HCT116 (cell line): ENCODE results near the gene DBNL. TPM values are rescaled to one million over a fixed set of nuclear protein-coding genes. Genes with fewer than 3 reads are reported as not detected.

Source experiments
- ATAC-seq: fragments of 200-7000 bp; cut with Tn5 transposase; 2 replicates; pipeline ENCODE4 v1.9.1; 2020; ENCODE audit warnings: mild to moderate bottlenecking, moderate library complexity
- BruUV-seq: library from RNA; stranded (reverse); fragments of 400-500 nt; replicated peaks from 2 replicates; lab custom pipeline; 2021; lab: Mats Ljungman, UMichigan
- CTCF ChIA-PET: fragments of 300-600 bp; sonication (Branson Sonifier 250); formaldehyde crosslinking; loops from one replicate; lab custom pipeline; 2021; ENCODE audit warnings: antibody characterized with exemption; lab: Charles Lee
- POLR2A ChIA-PET: fragments of 300-600, 350-600 bp; sonication (Branson Sonifier 250); formaldehyde crosslinking; loops from one replicate; lab custom pipeline; 2021; ENCODE audit warnings: antibody characterized with exemption; lab: Charles Lee
- RAD21 ChIA-PET, 2 experiments: fragments of 300-600 bp; sonication (Branson Sonifier 250); formaldehyde crosslinking; loops; one replicate each; lab custom pipeline; 2023; ENCODE audit warnings: low total read pairs in 2 of 2; ENCODE audit not compliant: uncharacterized antibody in 2 of 2, unreplicated experiment in 2 of 2, low non-redundant PET in 1 of 2; lab: Charles Lee
- DNase-seq: peaks from one replicate; pipeline ENCODE4 v3.0.0-alpha.2; 2010; ENCODE audit warnings: low read depth, low spot score
- H2AFZ ChIP-seq: fragments of 200-600 bp; shearing (Covaris generic), sonication (generic); 2 replicates; pipeline ENCODE4 v1.6.1; 2017; ENCODE audit warnings: low read depth, mixed run types, mixed read lengths, antibody characterized with exemption, low read length; ENCODE audit not compliant: poor library complexity, severe bottlenecking
- H3K27ac ChIP-seq: 2 replicates; pipeline ENCODE4 v1.5.1; 2012; ENCODE audit warnings: low read depth, low read length
- H3K27me3 ChIP-seq: fragments of 200-600 bp; sonication (generic); 2 replicates; pipeline ENCODE4 v1.6.1; 2016; ENCODE audit warnings: mixed run types, low read length, mixed read lengths; ENCODE audit not compliant: insufficient read depth
- H3K36me3 ChIP-seq, 2 experiments: fragments of 200-500 bp in 1 of 2; fragments of 200-600 bp in 1 of 2; sonication (Bioruptor generic) in 1 of 2; sonication (generic) in 1 of 2; 2 replicates each; pipeline versions ENCODE4 v1.5.1 to v1.6.1; 2014 to 2016; ENCODE audit warnings: low read length in 2 of 2, inconsistent platforms in 1 of 2, mixed read lengths in 1 of 2, mixed run types in 1 of 2; ENCODE audit not compliant: insufficient read depth in 2 of 2, control insufficient read depth in 1 of 2
- H3K4me1 ChIP-seq, 2 experiments: fragments of 200-600 bp in 1 of 2; sonication (generic) in 1 of 2; 2 replicates each; pipeline versions ENCODE4 v1.5.1 to v1.6.1; 2012 to 2017; ENCODE audit warnings: low read length in 2 of 2, inconsistent platforms in 1 of 2, mild to moderate bottlenecking in 1 of 2, mixed read lengths in 1 of 2, mixed run types in 1 of 2, moderate library complexity in 1 of 2; ENCODE audit not compliant: insufficient read depth in 2 of 2, control insufficient read depth in 1 of 2
- H3K4me2 ChIP-seq: fragments of 200-600 bp; sonication (generic); 2 replicates; pipeline ENCODE4 v1.6.1; 2017; ENCODE audit warnings: mixed run types, low read length, mixed read lengths
- H3K4me3 ChIP-seq, 2 experiments: fragments of 200-600 bp in 1 of 2; sonication (generic) in 1 of 2; replicated peaks in 1 of 2; 2 replicates each; pipeline ENCODE4 v1.5.1; 2011 to 2016; ENCODE audit warnings: low read length in 2 of 2, control low read depth in 1 of 2, low read depth in 1 of 2, mild to moderate bottlenecking in 1 of 2, mixed read lengths in 1 of 2, mixed run types in 1 of 2
- H3K79me2 ChIP-seq: fragments of 200-600 bp; sonication (generic); 2 replicates; pipeline ENCODE4 v1.6.1; 2017; ENCODE audit warnings: mild to moderate bottlenecking, mixed run types, low read length, moderate library complexity, mixed read lengths; ENCODE audit not compliant: insufficient read depth
- H3K9ac ChIP-seq: fragments of 200-600 bp; sonication (generic); 2 replicates; pipeline ENCODE4 v1.6.1; 2016; ENCODE audit warnings: low read length, mixed read lengths
- H3K9me2 ChIP-seq: fragments of 200-600 bp; sonication (generic), shearing (Covaris generic); 2 replicates; pipeline ENCODE4 v1.6.1; 2017; ENCODE audit warnings: mixed run types, mild to moderate bottlenecking, moderate library complexity; ENCODE audit not compliant: insufficient read depth
- H3K9me3 ChIP-seq, 2 experiments: fragments of 200-500 bp in 1 of 2; fragments of 200-600 bp in 1 of 2; sonication (Bioruptor generic) in 1 of 2; sonication (generic) in 1 of 2; 2 replicates each; pipeline ENCODE4 v1.6.1; 2014 to 2017; ENCODE audit warnings: low read length in 2 of 2, mixed read lengths in 2 of 2, inconsistent platforms in 1 of 2, low read depth in 1 of 2, mild to moderate bottlenecking in 1 of 2, mixed run types in 1 of 2, moderate library complexity in 1 of 2; ENCODE audit not compliant: control insufficient read depth in 1 of 2, insufficient read depth in 1 of 2
- H4K20me1 ChIP-seq: fragments of 200-600 bp; sonication (generic), shearing (Covaris generic); 2 replicates; pipeline ENCODE4 v1.6.1; 2017; ENCODE audit warnings: mixed run types, mild to moderate bottlenecking, moderate library complexity; ENCODE audit not compliant: insufficient read depth
- ATF3 ChIP-seq: IDR thresholded peaks from 2 replicates; pipeline ENCODE4 v1.6.1; 2012
- ELF1 ChIP-seq: IDR thresholded peaks from 2 replicates; pipeline ENCODE4 v1.6.1; 2012; ENCODE audit warnings: low read depth, borderline replicate concordance
- EZH2 ChIP-seq: fragments of 200-600 bp; sonication (generic); IDR thresholded peaks from 2 replicates; pipeline ENCODE4 v1.6.1; 2017; ENCODE audit warnings: antibody characterized with exemption, mixed run types
- EZH2phosphoT487 ChIP-seq: fragments of 200-600 bp; IDR thresholded peaks from 2 replicates; pipeline ENCODE4 v1.6.1; 2018; ENCODE audit warnings: antibody characterized with exemption, borderline replicate concordance
- POLR2AphosphoS5 ChIP-seq: IDR thresholded peaks from 2 replicates; pipeline ENCODE4 v1.6.1; 2011; ENCODE audit warnings: mild to moderate bottlenecking, low read depth, low read length, moderate library complexity
- SIN3A ChIP-seq: IDR thresholded peaks from 2 replicates; pipeline ENCODE4 v1.6.1; 2012; ENCODE audit warnings: low read depth
- SP1 ChIP-seq: IDR thresholded peaks from 2 replicates; pipeline ENCODE4 v1.6.1; 2012; ENCODE audit warnings: low read depth
- YY1 ChIP-seq: IDR thresholded peaks from 2 replicates; pipeline ENCODE4 v1.6.1; 2011; ENCODE audit warnings: low read length, low read depth, moderate library complexity, mild to moderate bottlenecking; ENCODE audit not compliant: insufficient replicate concordance; ENCODE audit errors: extremely low read depth
- ZFX ChIP-seq: fragments of 450-650 bp; IDR thresholded peaks from 2 replicates; pipeline ENCODE4 v1.6.1; 2017
- ZNF274 ChIP-seq: fragments of 200-500 bp; sonication (Bioruptor generic); IDR thresholded peaks from 2 replicates; pipeline ENCODE4 v1.6.1; 2014; ENCODE audit warnings: mild to moderate bottlenecking, low read depth, low read length, inconsistent platforms
- intact Hi-C: fragments of 100-400 bp; cut with micrococcal nuclease; formaldehyde crosslinking; loops from 2 replicates; pipeline ENCODE4 v1.10.0; 2022
- total RNA-seq: library from RNA; stranded (reverse); gene quantifications from one replicate; pipeline ENCODE4 v1.2.1, GENCODE V29; 2021; ENCODE audit not compliant: unreplicated experiment
- TF ChIP-seq, protein P1 (sequence below), 3 experiments: fragments of 200-600 bp in 1 of 3; sonication (generic) in 1 of 3; IDR thresholded peaks in 2 of 3; conservative IDR thresholded peaks in 1 of 3; 2 replicates each; pipeline ENCODE4 v1.5.1; 2012 to 2017; ENCODE audit warnings: low read depth in 2 of 3, low read length in 2 of 3, antibody characterized with exemption in 1 of 3, borderline replicate concordance in 1 of 3, control low read depth in 1 of 3, mild to moderate bottlenecking in 1 of 3, mixed read lengths in 1 of 3, mixed run types in 1 of 3, moderate library complexity in 1 of 3; ENCODE audit not compliant: insufficient read depth in 1 of 3
- TF ChIP-seq, protein P2 (sequence below): IDR thresholded peaks from 2 replicates; pipeline ENCODE4 v1.6.1; 2012

Gene DBNL
- total RNA-seq, 1 experiment from 2014 or later: 39.4 TPM

DNA sequence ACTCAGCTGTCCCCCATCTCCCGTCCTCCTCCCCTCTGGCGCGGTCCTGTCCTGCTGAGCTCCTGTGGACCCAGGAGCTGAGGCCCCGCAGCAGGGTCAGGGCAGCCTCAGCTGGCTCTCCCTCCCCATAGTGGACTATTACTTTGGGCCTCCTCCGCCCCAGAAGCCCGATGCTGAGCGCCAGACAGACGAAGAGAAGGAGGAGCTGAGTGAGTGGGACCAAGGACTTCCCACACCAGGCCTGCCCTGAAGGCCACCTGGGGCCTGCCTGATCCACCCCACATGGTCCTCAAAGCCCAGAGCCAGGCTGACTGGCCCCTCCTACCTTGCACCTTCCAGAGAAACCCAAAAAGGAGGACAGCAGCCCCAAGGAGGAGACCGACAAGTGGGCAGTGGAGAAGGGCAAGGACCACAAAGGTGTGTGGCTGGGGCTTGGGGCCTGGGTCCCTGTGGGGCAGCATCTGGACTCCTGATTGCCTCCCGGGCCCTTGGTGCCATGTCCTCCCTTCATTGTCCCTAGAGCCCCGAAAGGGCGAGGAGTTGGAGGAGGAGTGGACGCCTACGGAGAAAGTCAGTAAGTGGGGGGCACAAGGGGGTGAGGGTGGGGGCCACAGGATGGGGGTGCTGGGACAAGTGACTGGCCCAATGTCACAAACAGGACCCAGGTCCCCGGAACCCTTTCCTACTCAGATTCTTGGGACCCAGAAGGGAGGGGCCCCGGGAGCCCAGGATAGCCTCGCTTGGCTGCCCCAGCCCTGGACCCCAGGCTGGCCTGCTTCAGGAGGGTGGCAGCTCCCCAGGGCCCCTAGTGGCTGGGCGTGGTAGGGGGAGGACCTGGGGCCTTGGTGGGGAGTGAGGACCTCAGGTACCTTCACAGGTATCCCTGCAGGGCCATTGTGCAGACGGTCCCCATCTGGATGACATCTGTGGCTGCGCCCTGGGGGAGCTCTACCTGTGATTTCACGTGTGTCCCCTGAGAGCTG is 64.6 kb downstream of the DBNL start:
- H2AFZ ChIP-seq: no peak overlapping the region
- no peak for TF ChIP-seq ZFX
- TF ChIP-seq, protein P1, sequence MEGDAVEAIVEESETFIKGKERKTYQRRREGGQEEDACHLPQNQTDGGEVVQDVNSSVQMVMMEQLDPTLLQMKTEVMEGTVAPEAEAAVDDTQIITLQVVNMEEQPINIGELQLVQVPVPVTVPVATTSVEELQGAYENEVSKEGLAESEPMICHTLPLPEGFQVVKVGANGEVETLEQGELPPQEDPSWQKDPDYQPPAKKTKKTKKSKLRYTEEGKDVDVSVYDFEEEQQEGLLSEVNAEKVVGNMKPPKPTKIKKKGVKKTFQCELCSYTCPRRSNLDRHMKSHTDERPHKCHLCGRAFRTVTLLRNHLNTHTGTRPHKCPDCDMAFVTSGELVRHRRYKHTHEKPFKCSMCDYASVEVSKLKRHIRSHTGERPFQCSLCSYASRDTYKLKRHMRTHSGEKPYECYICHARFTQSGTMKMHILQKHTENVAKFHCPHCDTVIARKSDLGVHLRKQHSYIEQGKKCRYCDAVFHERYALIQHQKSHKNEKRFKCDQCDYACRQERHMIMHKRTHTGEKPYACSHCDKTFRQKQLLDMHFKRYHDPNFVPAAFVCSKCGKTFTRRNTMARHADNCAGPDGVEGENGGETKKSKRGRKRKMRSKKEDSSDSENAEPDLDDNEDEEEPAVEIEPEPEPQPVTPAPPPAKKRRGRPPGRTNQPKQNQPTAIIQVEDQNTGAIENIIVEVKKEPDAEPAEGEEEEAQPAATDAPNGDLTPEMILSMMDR (IDR thresholded peaks at IDR 0.05 in 2 of 3, conservative IDR thresholded peaks at IDR 0.05 in 1 of 3; ENCODE audit: borderline replicate concordance in 1 of 3, insufficient read depth in 1 of 3, low read depth in 2 of 3, low read length in 2 of 3): peak in 1 of 3 experiments; percentile 23; a peak in 1 of 6 replicates
- TF ChIP-seq, all 23 proteins: peak for 1
- Histone ChIP-seq H3K4me3 (no peak overlapping the region), H3K9ac (no peak overlapping the region), H3K27me3 (no peaks in the 10 kb centered on the region), H3K36me3 (no peaks in the 10 kb centered on the region; a peak in 1 of 4 replicates), H3K4me2 (no peak overlapping the region), H3K9me2 (no peaks in the 10 kb centered on the region), H4K20me1 (no peaks in the 10 kb centered on the region), H3K27ac (no peak overlapping the region; the same call in 1 of the 2 replicates), H3K4me1 (peaks cover 0 to 6% of the 10 kb centered on the region in 2 experiments; a peak in 2 of 4 replicates), H3K9me3 (no peaks in the 10 kb centered on the region), H3K79me2 (no peaks in the 10 kb centered on the region)
- ATAC-seq (0 out of 2 replicates have a peak, but pooled peaks have one; percentile 27), DNase-seq (no peak)
- intact Hi-C loops: no loop called here
- BruUV-seq: no TSS peak
- ChIA-PET RAD21 (no interaction called here), CTCF (no interaction called here), POLR2A (no interaction called here)

GRCh38 chr7:44109991-44110390 is 65.5 kb downstream of the DBNL start:
- Histone ChIP-seq H3K9me3 (no peaks in the 10 kb centered on the region), H4K20me1 (no peaks in the 10 kb centered on the region), H3K79me2 (no peaks in the 10 kb centered on the region), H3K4me2 (no peak overlapping the region), H2AFZ (no peak overlapping the region), H3K27me3 (no peaks in the 10 kb centered on the region), H3K27ac (no peak overlapping the region), H3K9me2 (no peaks in the 10 kb centered on the region)
- ChIA-PET RAD21 (no interaction called here), CTCF (no interaction called here), POLR2A (no interaction called here)
- no peak for ATAC-seq
- no TSS peak for BruUV-seq
- no peak for TF ChIP-seq EZH2phosphoT487
- no peak for TF ChIP-seq ZFX
- TF ChIP-seq ZNF274: no peak
- TF ChIP-seq, protein P2, sequence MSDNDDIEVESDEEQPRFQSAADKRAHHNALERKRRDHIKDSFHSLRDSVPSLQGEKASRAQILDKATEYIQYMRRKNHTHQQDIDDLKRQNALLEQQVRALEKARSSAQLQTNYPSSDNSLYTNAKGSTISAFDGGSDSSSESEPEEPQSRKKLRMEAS: no peak
- no peak for TF ChIP-seq POLR2AphosphoS5
- TF ChIP-seq SIN3A: no peak
- no peak for TF ChIP-seq YY1
- no peak for TF ChIP-seq SP1
- no peak for TF ChIP-seq ELF1
- no peak for TF ChIP-seq EZH2
- no peak for TF ChIP-seq ATF3
- TF ChIP-seq, all 23 proteins: peak for 0
- no peak overlapping the region for H3K9ac ChIP-seq
- H3K36me3 ChIP-seq: no peaks in the 10 kb centered on the region; a peak in 1 of 4 replicates
- peaks cover 0 to 6% of the 10 kb centered on the region in 2 experiments; a peak in 2 of 4 replicates for H3K4me1 ChIP-seq
- DNase-seq: no peak
- no peak overlapping the region for H3K4me3 ChIP-seq
- intact Hi-C loops: no loop called here
